Esophagus squamous epithelium (tissue), 5 donors: ENCODE data around the gene PNPO. TPM values are rescaled to one million over a fixed set of nuclear protein-coding genes. Genes with fewer than 3 reads are reported as not detected.
A peak's percentile ranks its signal among the peaks of the same experiment; 100 is the strongest.

Source experiments
- DNase-seq: peaks from one replicate; lab custom pipeline; 2025; lab: John Stamatoyannopoulos, UW
- H3K27ac ChIP-seq, 4 donors: fragments of 200-600 bp; sonication (generic); one replicate each; pipeline ENCODE4 v1.5.1; 2016 to 2019; ENCODE audit warnings: mild to moderate bottlenecking in 1 of 4
- H3K27me3 ChIP-seq, 4 donors: fragments of 200-600 bp; sonication (generic); 1 replicate in 3 of 4; 2 replicates in 1 of 4; pipeline versions ENCODE4 v1.5.1 to v1.6.0; 2017 to 2021; ENCODE audit warnings: antibody characterized with exemption in 1 of 4
- H3K36me3 ChIP-seq, 3 donors: fragments of 200-600 bp; sonication (generic); one replicate each; pipeline ENCODE4 v1.5.1; 2016 to 2019
- H3K4me1 ChIP-seq, 3 donors: fragments of 200-600 bp; sonication (generic); one replicate each; pipeline ENCODE4 v1.5.1; 2017 to 2019
- H3K4me3 ChIP-seq, 4 donors: fragments of 200-600 bp; sonication (generic); 1 replicate in 3 of 4; 2 replicates in 1 of 4; pipeline ENCODE4 v1.5.1; 2016 to 2019; ENCODE audit warnings: mild to moderate bottlenecking in 2 of 4, moderate library complexity in 1 of 4
- H3K9me3 ChIP-seq, 3 donors: fragments of 200-600 bp; sonication (generic); one replicate each; pipeline ENCODE4 v1.5.1; 2016 to 2019
- POLR2A ChIP-seq, 4 donors: fragments of 450-650 bp; IDR thresholded peaks; one replicate each; pipeline ENCODE4 v1.6.1; 2017; ENCODE audit warnings: antibody characterized with exemption in 4 of 4, mild to moderate bottlenecking in 4 of 4, moderate library complexity in 3 of 4
- WGBS, 2 donors: methylation state at CpG; one replicate each; pipeline ENCODE4 v1.1.5; 2018; 5-methylcytosine and 5-hydroxymethylcytosine counted together
- intact Hi-C: fragments of 100-400 bp; cut with DNase I; formaldehyde crosslinking; loops from one replicate; pipeline ENCODE4 v1.15.0; 2022
- total RNA-seq, 4 donors: library from RNA; depleted of rRNA; stranded (reverse); fragments of >200 nt; gene quantifications; one replicate each; pipeline ENCODE4 v1.1.0, GENCODE V29; 2016
- TF ChIP-seq, protein P1 (sequence below), 6 experiments: fragments of 450-650 bp in 4 of 6; fragments of 200-600 bp in 2 of 6; sonication (generic) in 2 of 6; IDR thresholded peaks; one replicate each; pipeline ENCODE4 v1.5.1; 2016 to 2019; ENCODE audit warnings: antibody characterized with exemption in 6 of 6, mild to moderate bottlenecking in 4 of 6, moderate library complexity in 4 of 6
- donor health status: DM: yes; HTN: yes; CAD: no.

Gene PNPO
- total RNA-seq, 4 donors from 2014 or later, result 25.6 to 38.6 (median 34.2) TPM

DNA sequence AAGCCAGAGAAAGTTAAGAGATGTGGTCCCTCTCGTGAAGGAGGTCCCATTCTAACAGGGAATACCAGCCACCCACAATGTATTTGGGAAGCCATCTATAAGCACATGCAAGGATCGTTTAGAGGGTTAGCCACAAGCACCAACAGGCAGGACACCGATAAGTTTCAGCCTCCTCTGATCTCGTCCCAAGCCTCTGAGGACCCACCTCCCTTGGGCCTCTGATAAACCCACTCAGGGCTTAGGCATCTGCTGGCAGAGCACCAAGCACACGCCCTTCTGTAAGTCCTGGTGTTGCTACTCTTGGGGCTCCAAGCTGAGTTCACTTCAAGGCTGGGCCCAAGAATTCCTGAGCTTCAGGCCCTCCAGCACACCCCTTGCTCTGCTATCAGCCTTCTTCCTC is 5.4 kb upstream of the PNPO start:
- Histone ChIP-seq H3K27ac (no peak overlapping the region), H3K36me3 (no peaks in the 10 kb centered on the region), H3K9me3 (no peaks in the 10 kb centered on the region), H3K4me1 (peaks cover 5 to 10% (median 9%) of the 10 kb centered on the region in 3 donors), H3K27me3 (no peaks in the 10 kb centered on the region), H3K4me3 (no peak overlapping the region)
- intact Hi-C loops, result no loop called here
- 39 to 51% methylated on average over 5 of the region's 5 CpGs for WGBS, 2 donors
- DNase-seq, result no peak
- no peak for TF ChIP-seq POLR2A (IDR thresholded peaks at IDR 0.05)

DNA sequence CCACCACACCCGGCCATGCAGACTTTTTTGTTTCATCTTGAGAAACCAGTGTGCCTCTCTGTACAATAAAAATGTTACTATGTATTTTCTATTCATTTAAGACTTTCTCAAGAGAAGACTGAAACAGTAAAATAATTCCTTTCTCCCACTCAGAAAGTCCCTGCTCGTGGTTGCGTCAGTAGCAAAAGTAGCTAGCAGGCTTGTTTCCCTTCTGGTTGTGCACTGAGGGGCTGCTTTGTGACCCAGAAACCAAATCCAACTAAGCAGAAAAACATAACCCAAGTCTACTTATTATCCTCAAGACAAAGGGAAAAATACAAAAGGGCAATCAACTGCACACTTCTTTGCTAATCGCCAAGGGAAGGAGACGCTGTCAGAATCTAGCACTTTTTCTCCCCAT is 3.4 kb upstream of the PNPO start:
- Histone ChIP-seq H3K36me3 (no peaks in the 10 kb centered on the region), H3K27ac (no peak overlapping the region), H3K9me3 (no peaks in the 10 kb centered on the region), H3K4me1 (peaks cover 15 to 27% (median 19%) of the 10 kb centered on the region in 3 donors), H3K4me3 (no peak overlapping the region), H3K27me3 (no peaks in the 10 kb centered on the region)
- DNase-seq, result no peak
- intact Hi-C loops, result no loop called here
- WGBS, 2 donors, result 83 to 92% methylated on average over 5 of the region's 5 CpGs
- TF ChIP-seq, protein P1, sequence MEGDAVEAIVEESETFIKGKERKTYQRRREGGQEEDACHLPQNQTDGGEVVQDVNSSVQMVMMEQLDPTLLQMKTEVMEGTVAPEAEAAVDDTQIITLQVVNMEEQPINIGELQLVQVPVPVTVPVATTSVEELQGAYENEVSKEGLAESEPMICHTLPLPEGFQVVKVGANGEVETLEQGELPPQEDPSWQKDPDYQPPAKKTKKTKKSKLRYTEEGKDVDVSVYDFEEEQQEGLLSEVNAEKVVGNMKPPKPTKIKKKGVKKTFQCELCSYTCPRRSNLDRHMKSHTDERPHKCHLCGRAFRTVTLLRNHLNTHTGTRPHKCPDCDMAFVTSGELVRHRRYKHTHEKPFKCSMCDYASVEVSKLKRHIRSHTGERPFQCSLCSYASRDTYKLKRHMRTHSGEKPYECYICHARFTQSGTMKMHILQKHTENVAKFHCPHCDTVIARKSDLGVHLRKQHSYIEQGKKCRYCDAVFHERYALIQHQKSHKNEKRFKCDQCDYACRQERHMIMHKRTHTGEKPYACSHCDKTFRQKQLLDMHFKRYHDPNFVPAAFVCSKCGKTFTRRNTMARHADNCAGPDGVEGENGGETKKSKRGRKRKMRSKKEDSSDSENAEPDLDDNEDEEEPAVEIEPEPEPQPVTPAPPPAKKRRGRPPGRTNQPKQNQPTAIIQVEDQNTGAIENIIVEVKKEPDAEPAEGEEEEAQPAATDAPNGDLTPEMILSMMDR (IDR thresholded peaks at IDR 0.05), result no peak
- TF ChIP-seq POLR2A (IDR thresholded peaks at IDR 0.05), result no peak

DNA sequence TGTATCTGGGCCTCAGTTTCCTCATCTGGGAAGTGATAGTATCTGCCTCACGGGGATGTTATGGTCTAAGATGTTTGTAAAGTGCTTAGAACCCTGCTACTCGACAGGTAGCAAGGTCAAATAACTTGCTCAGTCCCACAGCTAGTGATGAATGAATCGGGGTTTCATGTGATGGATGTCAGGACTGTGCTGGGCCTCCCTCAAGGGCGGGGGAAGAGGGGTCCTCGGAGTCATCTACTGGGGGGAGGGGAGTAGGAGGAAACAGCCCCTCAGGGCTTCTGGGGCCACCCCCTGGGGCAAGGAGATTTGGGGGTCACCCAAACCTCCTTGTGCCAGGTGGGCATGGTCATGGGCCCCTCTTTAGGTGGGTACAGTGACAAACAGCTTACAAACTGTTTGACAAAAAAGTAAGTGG is 732 bp downstream of the PNPO start:
- H3K27me3 ChIP-seq, result no peaks in the 10 kb centered on the region
- H3K9me3 ChIP-seq, result no peaks in the 10 kb centered on the region
- peaks cover 15 to 64% (median 19%) of the 10 kb centered on the region in 3 donors for H3K4me1 ChIP-seq
- 0 to 4% methylated on average over 5 of the region's 5 CpGs for WGBS, 2 donors
- no peak for DNase-seq
- H3K27ac ChIP-seq, result peak overlapping the region; percentile 83 to 91 (median 89)
- no peak for TF ChIP-seq POLR2A (IDR thresholded peaks at IDR 0.05)
- TF ChIP-seq, protein P1 (IDR thresholded peaks at IDR 0.05), result no peak
- H3K4me3 ChIP-seq, result peak overlapping the region; percentile 68 to 97 (median 86)
- intact Hi-C loops, result loop anchor here (5.0 kb wide), 1 partner anchor 45 kb away; the partner anchor contains the start of gene SP2
- H3K36me3 ChIP-seq, result peaks cover 0 to 33% (median 11%) of the 10 kb centered on the region in 3 donors

DNA sequence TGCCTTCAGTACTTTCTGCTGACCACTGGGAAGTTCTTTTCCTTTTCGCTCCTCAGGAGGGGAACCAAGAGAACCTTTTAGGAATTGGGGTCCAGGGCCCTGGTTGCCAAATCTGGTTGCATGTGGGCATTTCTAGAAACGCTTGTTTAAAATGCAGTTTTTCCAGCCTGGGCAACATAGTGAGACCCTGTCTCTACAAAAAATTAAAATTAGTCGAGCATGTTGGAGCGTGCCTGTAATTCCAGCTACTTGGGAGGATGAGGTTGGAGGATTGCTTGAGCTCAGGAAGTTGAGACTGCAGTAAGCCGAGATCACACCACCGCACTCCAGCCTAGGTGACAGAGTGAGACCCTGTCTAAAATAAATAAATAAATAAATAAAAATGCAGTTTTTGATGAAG is 1.2 kb downstream of the PNPO start:
- H3K4me3 ChIP-seq, result peak overlapping the region in 3 of 4 donors; percentile 79 to 97 (median 93)
- WGBS, 2 donors, result 61 to 68% methylated on average over 6 of the region's 6 CpGs
- H3K27me3 ChIP-seq, result no peaks in the 10 kb centered on the region
- peaks cover 0 to 33% (median 11%) of the 10 kb centered on the region in 3 donors for H3K36me3 ChIP-seq
- intact Hi-C loops, result loop anchor here (5.0 kb wide), 1 partner anchor 45 kb away; the partner anchor contains the start of gene SP2
- TF ChIP-seq, protein P1 (IDR thresholded peaks at IDR 0.05), result no peak
- TF ChIP-seq POLR2A (IDR thresholded peaks at IDR 0.05), result no peak
- no peak for DNase-seq
- H3K4me1 ChIP-seq, result peaks cover 15 to 69% (median 19%) of the 10 kb centered on the region in 3 donors
- H3K27ac ChIP-seq, result peak overlapping the region in 2 of 4 donors; percentile 91
- H3K9me3 ChIP-seq, result no peaks in the 10 kb centered on the region

DNA sequence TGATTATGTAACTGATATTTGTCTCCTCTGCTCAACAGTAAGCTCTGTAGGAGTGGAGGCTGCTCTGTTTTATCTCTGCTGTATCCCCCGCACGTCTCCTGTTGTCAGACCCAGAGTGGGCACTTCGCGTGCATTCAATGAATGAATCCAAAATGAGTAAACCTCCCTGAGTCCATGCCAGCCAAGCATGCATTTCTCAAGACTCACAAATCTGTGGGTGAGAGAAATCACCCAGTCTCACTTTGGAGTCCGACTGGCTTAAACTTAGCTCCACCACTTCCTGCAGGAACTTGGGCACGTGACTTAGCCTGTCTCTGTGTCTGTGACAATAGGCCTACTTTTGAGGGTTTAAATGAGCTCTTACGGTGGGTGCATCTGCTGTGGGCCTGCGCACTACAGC is 3.7 kb downstream of the PNPO start:
- H3K27ac ChIP-seq, result no peak overlapping the region
- H3K27me3 ChIP-seq, result no peaks in the 10 kb centered on the region
- intact Hi-C loops, result no loop called here

More for the DNA sequence above, 3.7 kb downstream of the PNPO start:
- H3K4me1 ChIP-seq, result peaks cover 32 to 92% (median 35%) of the 10 kb centered on the region in 3 donors
- DNase-seq, result no peak
- TF ChIP-seq, protein P1 (IDR thresholded peaks at IDR 0.05), result no peak
- TF ChIP-seq POLR2A (IDR thresholded peaks at IDR 0.05), result no peak
- no peaks in the 10 kb centered on the region for H3K9me3 ChIP-seq
- 68 to 87% methylated on average over 6 to 8 of the region's 8 CpGs for WGBS, 2 donors
- no peak overlapping the region for H3K4me3 ChIP-seq
- peaks cover 0 to 33% (median 11%) of the 10 kb centered on the region in 3 donors for H3K36me3 ChIP-seq
